Measurements from ENCODE around the gene HDAC9.

HDAC9 gene

DNA sequence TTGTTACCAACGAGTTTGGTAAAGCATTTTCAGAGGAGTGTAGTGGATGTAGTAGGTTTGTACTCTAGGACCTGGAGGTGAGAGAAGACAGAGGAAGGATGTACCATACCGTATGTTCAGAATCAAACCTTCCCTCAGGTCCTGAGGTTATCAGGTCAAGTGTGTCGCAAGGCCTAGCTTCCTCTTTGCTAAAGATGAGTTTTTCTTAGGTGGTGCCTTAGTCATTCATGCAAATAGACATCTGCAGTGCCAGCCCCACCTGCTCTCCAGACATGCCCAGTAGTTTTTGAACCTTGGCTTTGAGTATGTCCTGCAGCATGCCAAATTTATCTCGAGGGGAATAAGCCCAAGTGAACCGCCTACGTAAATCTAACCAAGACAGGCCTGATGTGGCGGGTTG is 71.3 kb downstream of the HDAC9 start:
- no peak for TF ChIP-seq SIN3A (IDR thresholded peaks at IDR 0.05; ENCODE audit: borderline replicate concordance, insufficient read depth, low read length)
- TF ChIP-seq, protein P1, sequence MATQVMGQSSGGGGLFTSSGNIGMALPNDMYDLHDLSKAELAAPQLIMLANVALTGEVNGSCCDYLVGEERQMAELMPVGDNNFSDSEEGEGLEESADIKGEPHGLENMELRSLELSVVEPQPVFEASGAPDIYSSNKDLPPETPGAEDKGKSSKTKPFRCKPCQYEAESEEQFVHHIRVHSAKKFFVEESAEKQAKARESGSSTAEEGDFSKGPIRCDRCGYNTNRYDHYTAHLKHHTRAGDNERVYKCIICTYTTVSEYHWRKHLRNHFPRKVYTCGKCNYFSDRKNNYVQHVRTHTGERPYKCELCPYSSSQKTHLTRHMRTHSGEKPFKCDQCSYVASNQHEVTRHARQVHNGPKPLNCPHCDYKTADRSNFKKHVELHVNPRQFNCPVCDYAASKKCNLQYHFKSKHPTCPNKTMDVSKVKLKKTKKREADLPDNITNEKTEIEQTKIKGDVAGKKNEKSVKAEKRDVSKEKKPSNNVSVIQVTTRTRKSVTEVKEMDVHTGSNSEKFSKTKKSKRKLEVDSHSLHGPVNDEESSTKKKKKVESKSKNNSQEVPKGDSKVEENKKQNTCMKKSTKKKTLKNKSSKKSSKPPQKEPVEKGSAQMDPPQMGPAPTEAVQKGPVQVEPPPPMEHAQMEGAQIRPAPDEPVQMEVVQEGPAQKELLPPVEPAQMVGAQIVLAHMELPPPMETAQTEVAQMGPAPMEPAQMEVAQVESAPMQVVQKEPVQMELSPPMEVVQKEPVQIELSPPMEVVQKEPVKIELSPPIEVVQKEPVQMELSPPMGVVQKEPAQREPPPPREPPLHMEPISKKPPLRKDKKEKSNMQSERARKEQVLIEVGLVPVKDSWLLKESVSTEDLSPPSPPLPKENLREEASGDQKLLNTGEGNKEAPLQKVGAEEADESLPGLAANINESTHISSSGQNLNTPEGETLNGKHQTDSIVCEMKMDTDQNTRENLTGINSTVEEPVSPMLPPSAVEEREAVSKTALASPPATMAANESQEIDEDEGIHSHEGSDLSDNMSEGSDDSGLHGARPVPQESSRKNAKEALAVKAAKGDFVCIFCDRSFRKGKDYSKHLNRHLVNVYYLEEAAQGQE (IDR thresholded peaks at IDR 0.05; ENCODE audit: insufficient read depth in 1 of 2, low read depth in 2 of 2, low read length in 2 of 2) = no peak
- TF ChIP-seq TAF1 (IDR thresholded peaks at IDR 0.05; ENCODE audit: borderline replicate concordance, insufficient read depth, low read length) = no peak
- TF ChIP-seq POLR2AphosphoS5 (IDR thresholded peaks at IDR 0.05; ENCODE audit: low read depth, low read length) = no peak
- no peak for TF ChIP-seq FOXP2 (optimal IDR thresholded peaks at IDR 0.05; ENCODE audit: borderline replicate concordance, extremely low read depth, extremely low read length, insufficient read depth)

DNA sequence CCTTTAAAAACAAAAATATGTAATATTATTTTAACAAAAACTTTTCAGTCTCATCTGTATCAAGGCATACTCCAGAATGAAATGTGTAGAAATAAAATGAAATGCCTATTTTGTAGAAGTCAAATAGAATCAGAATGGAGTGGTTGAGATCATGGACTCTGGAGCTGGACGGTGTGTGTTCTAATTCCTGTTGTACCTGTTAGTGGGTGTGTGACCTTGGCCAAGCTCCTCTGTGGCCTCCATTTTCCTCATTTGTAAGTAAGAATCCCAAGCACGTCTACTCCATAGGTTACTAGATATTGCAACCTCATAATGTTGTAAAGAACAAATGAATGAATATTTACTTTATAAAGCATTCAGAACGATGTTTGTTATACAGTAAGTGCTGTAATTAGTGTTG is 74.9 kb downstream of the HDAC9 start:
- TF ChIP-seq FOXP2 (optimal IDR thresholded peaks at IDR 0.05; ENCODE audit: borderline replicate concordance, extremely low read depth, extremely low read length, insufficient read depth) = no peak
- TF ChIP-seq, protein P1 (IDR thresholded peaks at IDR 0.05; ENCODE audit: insufficient read depth in 1 of 2, low read depth in 2 of 2, low read length in 2 of 2) = no peak
- TF ChIP-seq SIN3A (IDR thresholded peaks at IDR 0.05; ENCODE audit: borderline replicate concordance, insufficient read depth, low read length) = no peak
- no peak for TF ChIP-seq TAF1 (IDR thresholded peaks at IDR 0.05; ENCODE audit: borderline replicate concordance, insufficient read depth, low read length)
- TF ChIP-seq POLR2AphosphoS5 (IDR thresholded peaks at IDR 0.05; ENCODE audit: low read depth, low read length) = no peak

DNA sequence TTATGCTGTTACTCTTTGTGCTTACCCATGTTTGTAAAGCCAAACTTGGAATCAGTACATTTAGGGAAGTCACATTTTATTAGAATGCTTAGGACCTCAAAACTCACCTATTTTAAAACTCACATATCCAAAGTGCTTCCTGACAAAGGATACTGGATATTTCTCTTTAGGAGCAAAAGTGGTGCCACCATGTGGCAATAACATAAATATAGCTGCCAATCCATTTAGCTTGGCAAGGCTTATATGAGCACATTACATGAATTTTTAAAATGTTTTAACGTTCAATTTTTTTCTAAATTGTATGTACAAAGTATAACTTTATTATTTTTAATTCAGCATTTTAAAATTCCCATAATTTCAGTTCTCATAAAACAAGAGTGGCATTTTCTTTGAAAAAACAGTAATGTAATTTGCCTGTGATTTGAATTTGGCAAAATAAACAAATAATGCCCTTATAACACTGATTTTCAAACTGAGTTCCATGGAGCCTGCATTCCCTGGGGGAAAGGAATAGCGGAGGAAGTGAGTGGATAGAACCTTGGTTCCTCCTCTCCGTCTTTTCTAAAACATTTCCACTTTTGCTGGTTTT is 75.4 kb downstream of the HDAC9 start:
- TF ChIP-seq POLR2AphosphoS5 (IDR thresholded peaks at IDR 0.05; ENCODE audit: low read depth, low read length) = no peak
- TF ChIP-seq, protein P1 (IDR thresholded peaks at IDR 0.05; ENCODE audit: insufficient read depth in 1 of 2, low read depth in 2 of 2, low read length in 2 of 2) = no peak
- no peak for TF ChIP-seq TAF1 (IDR thresholded peaks at IDR 0.05; ENCODE audit: borderline replicate concordance, insufficient read depth, low read length)
- TF ChIP-seq FOXP2 (optimal IDR thresholded peaks at IDR 0.05; ENCODE audit: borderline replicate concordance, extremely low read depth, extremely low read length, insufficient read depth) = no peak
- no peak for TF ChIP-seq SIN3A (IDR thresholded peaks at IDR 0.05; ENCODE audit: borderline replicate concordance, insufficient read depth, low read length)

DNA sequence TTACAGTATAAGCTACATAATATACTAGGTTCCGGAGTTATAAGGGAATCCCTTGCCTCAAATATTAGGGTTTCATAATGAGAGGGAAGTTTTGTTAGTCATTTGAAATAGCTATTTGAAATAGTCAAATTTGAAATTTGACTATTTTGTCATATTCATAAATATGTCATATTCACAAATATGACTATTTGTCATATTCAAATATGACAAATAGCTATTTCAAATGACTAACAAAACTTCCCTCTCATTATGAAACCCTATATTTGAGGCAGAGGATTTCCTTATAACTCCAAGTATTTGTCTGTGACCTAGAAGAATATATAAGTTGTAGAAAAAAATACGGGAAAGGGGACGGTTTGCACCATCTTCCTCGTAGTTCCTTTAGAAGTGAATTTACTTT is 76.6 kb downstream of the HDAC9 start:
- TF ChIP-seq SIN3A (IDR thresholded peaks at IDR 0.05; ENCODE audit: borderline replicate concordance, insufficient read depth, low read length) = no peak
- TF ChIP-seq, protein P1 (IDR thresholded peaks at IDR 0.05; ENCODE audit: insufficient read depth in 1 of 2, low read depth in 2 of 2, low read length in 2 of 2) = no peak
- no peak for TF ChIP-seq TAF1 (IDR thresholded peaks at IDR 0.05; ENCODE audit: borderline replicate concordance, insufficient read depth, low read length)
- no peak for TF ChIP-seq POLR2AphosphoS5 (IDR thresholded peaks at IDR 0.05; ENCODE audit: low read depth, low read length)
- no peak for TF ChIP-seq FOXP2 (optimal IDR thresholded peaks at IDR 0.05; ENCODE audit: borderline replicate concordance, extremely low read depth, extremely low read length, insufficient read depth)

All from PFSK-1 (cell line).